ENCODE measurements around the gene ZNF526.

ZNF526 gene

DNA sequence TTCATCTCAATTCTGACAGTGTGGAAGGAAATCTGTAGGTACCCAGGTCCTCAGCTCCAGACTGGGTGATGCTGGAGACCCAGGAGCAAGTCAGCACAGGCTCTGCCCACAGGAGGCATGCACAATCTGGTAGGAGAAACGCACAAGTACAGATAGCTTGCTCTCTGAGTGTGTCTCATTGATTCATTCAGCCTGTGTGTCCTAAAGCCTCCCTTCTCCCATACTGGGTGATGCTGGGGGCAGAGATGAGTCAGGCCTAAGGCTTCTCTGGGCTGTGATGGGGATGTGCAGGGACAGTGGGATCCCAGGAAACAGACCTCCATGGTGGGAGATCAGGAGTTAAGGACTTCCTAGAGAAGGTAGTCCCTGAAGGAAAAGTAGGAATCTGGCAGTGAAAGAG is 6.8 kb downstream of the ZNF526 start:
- TF ChIP-seq, protein P1, sequence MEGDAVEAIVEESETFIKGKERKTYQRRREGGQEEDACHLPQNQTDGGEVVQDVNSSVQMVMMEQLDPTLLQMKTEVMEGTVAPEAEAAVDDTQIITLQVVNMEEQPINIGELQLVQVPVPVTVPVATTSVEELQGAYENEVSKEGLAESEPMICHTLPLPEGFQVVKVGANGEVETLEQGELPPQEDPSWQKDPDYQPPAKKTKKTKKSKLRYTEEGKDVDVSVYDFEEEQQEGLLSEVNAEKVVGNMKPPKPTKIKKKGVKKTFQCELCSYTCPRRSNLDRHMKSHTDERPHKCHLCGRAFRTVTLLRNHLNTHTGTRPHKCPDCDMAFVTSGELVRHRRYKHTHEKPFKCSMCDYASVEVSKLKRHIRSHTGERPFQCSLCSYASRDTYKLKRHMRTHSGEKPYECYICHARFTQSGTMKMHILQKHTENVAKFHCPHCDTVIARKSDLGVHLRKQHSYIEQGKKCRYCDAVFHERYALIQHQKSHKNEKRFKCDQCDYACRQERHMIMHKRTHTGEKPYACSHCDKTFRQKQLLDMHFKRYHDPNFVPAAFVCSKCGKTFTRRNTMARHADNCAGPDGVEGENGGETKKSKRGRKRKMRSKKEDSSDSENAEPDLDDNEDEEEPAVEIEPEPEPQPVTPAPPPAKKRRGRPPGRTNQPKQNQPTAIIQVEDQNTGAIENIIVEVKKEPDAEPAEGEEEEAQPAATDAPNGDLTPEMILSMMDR (IDR thresholded peaks at IDR 0.05; ENCODE audit: low read depth, low read length): no peak
- no peak overlapping the region for H3K4me3 ChIP-seq (ENCODE audit: low read depth, low read length)

DNA sequence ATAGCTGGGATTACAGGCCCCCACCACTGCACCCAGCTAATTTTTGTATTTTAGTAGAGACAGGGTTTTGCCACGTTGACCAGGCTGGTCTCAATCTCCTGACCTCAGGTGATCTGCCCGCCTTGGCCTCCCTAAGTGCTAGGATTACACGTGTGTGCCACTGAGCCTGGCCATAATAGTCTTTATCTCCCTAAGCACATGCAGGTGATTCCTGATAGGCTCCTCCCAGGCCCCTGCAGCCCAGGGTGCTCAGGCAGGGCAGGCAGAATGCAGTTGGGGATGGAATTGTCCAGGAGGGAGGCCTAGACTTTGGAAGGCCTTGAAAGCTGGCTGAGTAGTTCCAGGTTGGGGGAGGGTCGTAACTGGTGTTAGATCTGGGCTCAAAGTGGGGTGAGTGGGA is 8.5 kb downstream of the ZNF526 start:
- TF ChIP-seq, protein P1 (IDR thresholded peaks at IDR 0.05; ENCODE audit: low read depth, low read length): no peak

GRCh38 chr19:42229301-42229854 is 9.3 kb downstream of the ZNF526 start:
- TF ChIP-seq, protein P1 (IDR thresholded peaks at IDR 0.05; ENCODE audit: low read depth, low read length): no peak
- H3K4me3 ChIP-seq (ENCODE audit: low read depth, low read length): no peak overlapping the region

More for the DNA sequence above, 8.5 kb downstream of the ZNF526 start:
- no peak overlapping the region for H3K4me3 ChIP-seq (ENCODE audit: low read depth, low read length)

DNA sequence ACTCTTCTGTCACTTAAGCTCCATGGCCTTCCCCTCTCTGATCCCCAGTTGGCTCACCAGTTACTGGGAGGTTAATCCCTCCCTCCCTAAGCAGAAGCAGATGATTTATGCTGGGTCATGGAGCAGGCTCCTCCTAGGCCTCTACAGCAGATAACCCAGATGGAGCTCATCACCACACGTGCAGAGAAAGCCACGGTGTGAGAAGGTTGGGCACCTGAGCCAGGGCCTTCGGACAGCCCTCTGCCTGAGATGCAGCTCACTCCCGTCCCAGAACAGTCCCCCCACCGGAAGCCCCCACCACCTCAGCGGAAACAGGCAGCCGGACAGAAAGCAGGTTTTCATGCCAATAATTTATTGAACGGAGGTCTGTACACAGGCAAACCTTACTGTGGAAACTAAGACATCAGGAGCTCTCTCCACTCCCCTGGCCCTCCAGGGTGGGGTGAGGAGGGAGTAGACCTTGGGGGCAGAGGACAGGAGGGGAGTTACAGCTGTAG is 9.8 kb downstream of the ZNF526 start:
- H3K4me3 ChIP-seq (ENCODE audit: low read depth, low read length): no peak overlapping the region
- TF ChIP-seq, protein P1 (IDR thresholded peaks at IDR 0.05; ENCODE audit: low read depth, low read length): no peak

DNA sequence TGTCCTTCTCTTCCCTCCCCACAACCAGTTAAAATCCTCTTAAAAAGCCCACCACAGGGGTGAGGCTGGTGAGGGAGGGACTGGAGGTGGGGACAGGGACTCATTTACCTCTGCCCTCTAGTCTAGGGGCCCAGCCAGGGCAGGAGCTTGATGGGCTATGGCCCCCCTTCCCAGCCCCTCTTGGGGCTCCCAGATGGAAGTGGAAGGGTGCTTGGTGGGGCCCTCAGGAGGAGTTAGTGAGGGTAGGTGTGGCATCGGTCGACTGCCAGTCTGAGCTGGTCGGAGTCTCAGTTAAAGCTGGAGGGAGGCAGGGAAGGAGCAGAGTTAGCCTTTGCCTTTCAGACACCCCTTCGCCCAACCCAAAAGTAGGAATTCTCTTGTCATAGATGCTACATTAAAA is 10.5 kb downstream of the ZNF526 start:
- TF ChIP-seq, protein P1 (IDR thresholded peaks at IDR 0.05; ENCODE audit: low read depth, low read length): no peak
- no peak overlapping the region for H3K4me3 ChIP-seq (ENCODE audit: low read depth, low read length)

GRCh38 chr19:42232435-42232834 is 12.3 kb downstream of the ZNF526 start:
- TF ChIP-seq, protein P1 (IDR thresholded peaks at IDR 0.05; ENCODE audit: low read depth, low read length): no peak
- H3K4me3 ChIP-seq (ENCODE audit: low read depth, low read length): no peak overlapping the region

DNA sequence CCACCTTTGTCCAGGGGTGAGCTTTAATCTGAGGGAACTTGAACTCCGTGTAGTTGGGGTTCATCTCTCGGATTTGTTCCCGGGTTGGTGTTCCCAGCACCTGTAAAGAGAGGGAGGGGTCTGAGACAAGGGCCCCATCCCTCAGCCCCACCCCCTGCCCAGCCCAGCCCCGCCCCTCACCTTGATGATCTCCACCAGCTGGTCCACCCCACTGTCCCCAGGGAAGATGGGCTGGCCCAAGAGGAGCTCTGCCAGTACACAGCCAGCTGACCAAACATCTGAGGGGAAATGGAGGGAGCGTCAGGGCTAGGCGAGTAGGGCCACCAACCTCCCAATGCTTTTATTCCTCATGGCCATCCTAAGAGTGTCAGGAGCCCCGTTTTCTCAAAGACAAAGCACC is 13.0 kb downstream of the ZNF526 start:
- TF ChIP-seq, protein P1 (IDR thresholded peaks at IDR 0.05; ENCODE audit: low read depth, low read length): no peak

More for the DNA sequence above, 13.0 kb downstream of the ZNF526 start:
- H3K4me3 ChIP-seq (ENCODE audit: low read depth, low read length): no peak overlapping the region

Measured in WI38 (cell line).